Uterus (tissue), 2 donors: ENCODE measurements around the gene CLTB.

ENCODE experiments used
- POLR2A ChIP-seq, 2 donors: fragments of 450-650 bp; IDR thresholded peaks; one replicate each; pipeline ENCODE4 v1.6.1; 2016; ENCODE audit warnings: antibody characterized with exemption in 2 of 2, mild to moderate bottlenecking in 1 of 2, moderate library complexity in 1 of 2
- TF ChIP-seq, protein P1 (sequence below), 4 experiments: fragments of 200-600 bp in 2 of 4; fragments of 450-650 bp in 2 of 4; sonication (generic) in 2 of 4; IDR thresholded peaks; one replicate each; pipeline ENCODE4 v1.5.1; 2016 to 2019; ENCODE audit warnings: antibody characterized with exemption in 4 of 4, mild to moderate bottlenecking in 2 of 4, moderate library complexity in 1 of 4

DNA sequence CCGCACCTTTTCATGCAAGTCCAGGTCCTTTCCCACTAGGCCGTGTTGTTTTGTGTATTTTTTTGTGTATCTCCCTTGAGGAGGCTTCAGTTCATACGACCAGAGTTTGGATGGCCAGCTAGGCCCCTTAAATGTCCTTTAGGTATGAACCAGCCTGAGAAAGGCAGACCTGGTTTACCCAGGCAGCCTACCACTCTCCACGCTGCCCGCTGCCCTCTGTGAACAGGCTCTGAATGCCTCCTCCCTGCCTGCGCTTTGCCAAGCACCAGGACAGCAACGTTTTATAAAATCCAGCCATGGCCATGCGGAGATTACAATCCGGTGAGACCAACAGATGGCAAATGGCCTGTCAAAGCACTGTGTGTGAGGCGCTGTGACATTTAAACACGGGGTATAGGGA, 626 bp upstream of the CLTB start:
- TF ChIP-seq, protein P1, sequence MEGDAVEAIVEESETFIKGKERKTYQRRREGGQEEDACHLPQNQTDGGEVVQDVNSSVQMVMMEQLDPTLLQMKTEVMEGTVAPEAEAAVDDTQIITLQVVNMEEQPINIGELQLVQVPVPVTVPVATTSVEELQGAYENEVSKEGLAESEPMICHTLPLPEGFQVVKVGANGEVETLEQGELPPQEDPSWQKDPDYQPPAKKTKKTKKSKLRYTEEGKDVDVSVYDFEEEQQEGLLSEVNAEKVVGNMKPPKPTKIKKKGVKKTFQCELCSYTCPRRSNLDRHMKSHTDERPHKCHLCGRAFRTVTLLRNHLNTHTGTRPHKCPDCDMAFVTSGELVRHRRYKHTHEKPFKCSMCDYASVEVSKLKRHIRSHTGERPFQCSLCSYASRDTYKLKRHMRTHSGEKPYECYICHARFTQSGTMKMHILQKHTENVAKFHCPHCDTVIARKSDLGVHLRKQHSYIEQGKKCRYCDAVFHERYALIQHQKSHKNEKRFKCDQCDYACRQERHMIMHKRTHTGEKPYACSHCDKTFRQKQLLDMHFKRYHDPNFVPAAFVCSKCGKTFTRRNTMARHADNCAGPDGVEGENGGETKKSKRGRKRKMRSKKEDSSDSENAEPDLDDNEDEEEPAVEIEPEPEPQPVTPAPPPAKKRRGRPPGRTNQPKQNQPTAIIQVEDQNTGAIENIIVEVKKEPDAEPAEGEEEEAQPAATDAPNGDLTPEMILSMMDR (IDR thresholded peaks at IDR 0.05), result no peak
- TF ChIP-seq POLR2A (IDR thresholded peaks at IDR 0.05), result no peak
